K562 (cell line): ENCODE measurements around the gene CLCA2. TPM values are rescaled to one million over a fixed set of nuclear protein-coding genes. Genes with fewer than 3 reads are reported as not detected.

Source experiments
- ATAC-seq: fragments of 200-7000 bp; cut with Tn5 transposase; 3 replicates; pipeline ENCODE4 v1.9.1; 2020; ENCODE audit warnings: moderate library complexity
- BruUV-seq: library from RNA; stranded (reverse); fragments of 400-500 nt; replicated peaks from 2 replicates; lab custom pipeline; 2021; lab: Mats Ljungman, UMichigan
- CTCF ChIA-PET: fragments of 300-600 bp; formaldehyde crosslinking; extraction: SDS; loops from one replicate; lab custom pipeline; 2021; ENCODE audit warnings: low intra/inter-chr PET ratio; lab: Yijun Ruan, JAX
- POLR2A ChIA-PET: fragments of 300-600, 350-650 bp; sonication (Branson Sonifier 250); formaldehyde crosslinking; extraction: SDS; loops from one replicate; lab custom pipeline; 2021; ENCODE audit warnings: antibody characterized with exemption, inconsistent platforms; lab: Yijun Ruan, JAX
- DNase-seq, 4 experiments: peaks; one replicate each; pipeline versions ENCODE4 v3.0.0 to v3.0.0-alpha.2; 2011 to 2018; ENCODE audit warnings: low spot score in 3 of 4, mixed read lengths in 3 of 4; ENCODE audit errors: extremely low read depth in 1 of 4
- FAIRE-seq: peaks from 2 replicates; lab custom pipeline; 2011; peaks lifted over from hg19 to GRCh38; lab: Jason Lieb, UNC
- H2AFZ ChIP-seq: 2 replicates; pipeline ENCODE4 v1.6.0; 2011; ENCODE audit warnings: low read depth, low read length, control low read depth, inconsistent platforms
- H3K27ac ChIP-seq: fragments of 200-600 bp; 3 replicates; pipeline ENCODE4 v1.8.0; 2011; ENCODE audit warnings: low read depth, mild to moderate bottlenecking, control low read depth, inconsistent platforms, low read length, moderate library complexity, mixed read lengths; ENCODE audit errors: extremely low read depth
- H3K27me3 ChIP-seq, 2 experiments: fragments of 300-600 bp in 1 of 2; 2 replicates in 1 of 2; 3 replicates in 1 of 2; pipeline versions ENCODE4 v1.6.0 to v1.8.0; 2011; ENCODE audit warnings: inconsistent platforms in 2 of 2, low read length in 2 of 2, mild to moderate bottlenecking in 1 of 2, mixed read lengths in 1 of 2, moderate library complexity in 1 of 2; ENCODE audit not compliant: control insufficient read depth in 2 of 2, insufficient read depth in 2 of 2
- H3K36me3 ChIP-seq: fragments of 300-600 bp; 3 replicates; pipeline ENCODE4 v1.8.0; 2011; ENCODE audit warnings: mild to moderate bottlenecking, low read length, inconsistent platforms; ENCODE audit not compliant: control insufficient read depth, insufficient read depth
- H3K4me1 ChIP-seq, 2 experiments: fragments of 200-600 bp in 1 of 2; replicated peaks in 1 of 2; 2 replicates in 1 of 2; 3 replicates in 1 of 2; pipeline versions ENCODE4 v1.5.1 to v1.8.0; 2011; ENCODE audit warnings: inconsistent platforms in 2 of 2, low read length in 2 of 2, mild to moderate bottlenecking in 1 of 2, mixed read lengths in 1 of 2, moderate library complexity in 1 of 2; ENCODE audit not compliant: control insufficient read depth in 2 of 2, insufficient read depth in 2 of 2
- H3K4me2 ChIP-seq: 2 replicates; pipeline ENCODE4 v1.6.1; 2011; ENCODE audit warnings: low read length, control low read depth, inconsistent platforms, mixed read lengths; ENCODE audit not compliant: insufficient read depth
- H3K4me3 ChIP-seq: fragments of 200-600 bp; sonication (generic), shearing (Covaris generic); 2 replicates; pipeline ENCODE4 v1.5.1; 2016; ENCODE audit warnings: control low read depth, inconsistent platforms
- H3K79me2 ChIP-seq: fragments of 200-600 bp; 3 replicates; pipeline ENCODE4 v1.8.0; 2011; ENCODE audit warnings: low read length, inconsistent platforms; ENCODE audit not compliant: control insufficient read depth, insufficient read depth
- H3K9ac ChIP-seq, 2 experiments: 2 replicates each; pipeline versions ENCODE4 v1.6.0 to v1.6.1; 2011; ENCODE audit warnings: low read depth in 2 of 2, low read length in 2 of 2, control low read depth in 1 of 2, inconsistent platforms in 1 of 2, mild to moderate bottlenecking in 1 of 2, mixed read lengths in 1 of 2; ENCODE audit not compliant: insufficient read depth in 1 of 2
- H3K9me1 ChIP-seq: one replicate; pipeline ENCODE4 v1.6.0; 2011; ENCODE audit warnings: inconsistent platforms, mild to moderate bottlenecking, low read length, moderate library complexity; ENCODE audit not compliant: control insufficient read depth, insufficient read depth
- H3K9me3 ChIP-seq: replicated peaks from 2 replicates; pipeline ENCODE4 v1.5.1; 2011; ENCODE audit warnings: low read depth, low read length, inconsistent platforms; ENCODE audit not compliant: control insufficient read depth, insufficient read depth
- H4K20me1 ChIP-seq: replicated peaks from 2 replicates; pipeline ENCODE4 v1.6.1; 2011; ENCODE audit warnings: low read length, inconsistent platforms, mixed read lengths; ENCODE audit not compliant: control insufficient read depth, insufficient read depth
- BACH1 ChIP-seq: fragments of 200-800 bp; sonication (Bioruptor generic); IDR thresholded peaks from 2 replicates; pipeline ENCODE4 v1.6.1; 2016; ENCODE audit warnings: missing genetic modification characterization, missing compliant biosample characterization
- BCL6 ChIP-seq: fragments of 250-450 bp; sonication (Bioruptor Pico); IDR thresholded peaks from 2 replicates; pipeline ENCODE4 v1.4.0; 2020
- CEBPG ChIP-seq, 3 experiments: fragments of 200-800 bp in 1 of 3; sonication (Bioruptor generic) in 1 of 3; sonication (generic) in 1 of 3; formaldehyde crosslinking in 1 of 3; IDR thresholded peaks in 2 of 3; conservative IDR thresholded peaks in 1 of 3; 2 replicates each; pipeline versions ENCODE4 v1.6.1 to v1.8.0; 2016 to 2022; ENCODE audit warnings: missing compliant biosample characterization in 2 of 3, missing genetic modification characterization in 2 of 3, mild to moderate bottlenecking in 1 of 3, missing genetic modification reagents in 1 of 3
- ELF2 ChIP-seq: fragments of 250-450 bp; sonication (Bioruptor Pico); IDR thresholded peaks from 2 replicates; pipeline ENCODE4 v1.5.0; 2021; ENCODE audit warnings: mild to moderate bottlenecking
- ESRRB ChIP-seq: fragments of 250-450 bp; sonication (Bioruptor Pico); IDR thresholded peaks from 2 replicates; pipeline ENCODE4 v1.5.0; 2020; ENCODE audit warnings: mild to moderate bottlenecking, moderate library complexity, borderline replicate concordance
- HDAC3 ChIP-seq: fragments of 450-650 bp; IDR thresholded peaks from 2 replicates; pipeline ENCODE4 v1.6.1; 2018; ENCODE audit warnings: borderline replicate concordance, mild to moderate bottlenecking, moderate library complexity; ENCODE audit not compliant: partially characterized antibody
- KAT7 ChIP-seq: sonication (generic); formaldehyde crosslinking; IDR thresholded peaks from 2 replicates; pipeline ENCODE4 v1.8.0; 2022; ENCODE audit warnings: missing genetic modification reagents, mild to moderate bottlenecking, borderline replicate concordance
- MAFF ChIP-seq: IDR thresholded peaks from 2 replicates; pipeline ENCODE4 v1.6.1; 2012; ENCODE audit warnings: low read length, improper control_type of control experiment
- MYBL2 ChIP-seq, 2 experiments: fragments of 450-650 bp in 1 of 2; sonication (generic) in 1 of 2; formaldehyde crosslinking in 1 of 2; IDR thresholded peaks; 2 replicates each; pipeline versions ENCODE4 v1.6.1 to v1.8.1; 2017 to 2022; ENCODE audit warnings: borderline replicate concordance in 1 of 2, inconsistent platforms in 1 of 2, low read depth in 1 of 2, mild to moderate bottlenecking in 1 of 2, missing genetic modification reagents in 1 of 2, moderate library complexity in 1 of 2
- MYC ChIP-seq, 2 experiments: fragments of 250-450 bp in 1 of 2; sonication (Bioruptor Pico) in 1 of 2; IDR thresholded peaks; 2 replicates each; pipeline versions ENCODE4 v1.5.1 to v1.6.1; 2012 to 2021; ENCODE audit warnings: low read depth in 2 of 2, borderline replicate concordance in 1 of 2, improper control_type of control experiment in 1 of 2, low read length in 1 of 2, mild to moderate bottlenecking in 1 of 2, moderate library complexity in 1 of 2
- MYNN ChIP-seq, 2 experiments: sonication (generic); formaldehyde crosslinking in 1 of 2; IDR thresholded peaks; 2 replicates each; pipeline versions ENCODE4 v1.5.0 to v1.6.1; 2016 to 2020; ENCODE audit warnings: antibody characterized with exemption in 1 of 2, missing genetic modification reagents in 1 of 2
- NRF1 ChIP-seq, 2 experiments: fragments of 450-650 bp; IDR thresholded peaks in 1 of 2; conservative IDR thresholded peaks in 1 of 2; 2 replicates each; pipeline ENCODE4 v1.6.1; 2014; ENCODE audit warnings: mild to moderate bottlenecking in 2 of 2
- PYGO2 ChIP-seq: fragments of 450-650 bp; IDR thresholded peaks from 2 replicates; pipeline ENCODE4 v1.6.1; 2016; ENCODE audit warnings: mild to moderate bottlenecking, missing genetic modification characterization, moderate library complexity, missing compliant biosample characterization
- RB1 ChIP-seq: fragments of 450-650 bp; IDR thresholded peaks from 2 replicates; pipeline ENCODE4 v1.6.1; 2017; ENCODE audit warnings: low read depth, mild to moderate bottlenecking
- SIN3A ChIP-seq, 2 experiments: fragments of 150-350 bp in 1 of 2; IDR thresholded peaks; 2 replicates each; pipeline ENCODE4 v1.6.1; 2011 to 2016; ENCODE audit warnings: borderline replicate concordance in 2 of 2, low read depth in 2 of 2, low read length in 2 of 2, mild to moderate bottlenecking in 2 of 2, moderate library complexity in 2 of 2; ENCODE audit not compliant: control insufficient read depth in 1 of 2
- SMARCB1 ChIP-seq: IDR thresholded peaks from 2 replicates; pipeline ENCODE4 v1.6.1; 2011; ENCODE audit warnings: improper control_type of control experiment, low read depth; ENCODE audit not compliant: insufficient read length
- TEAD4 ChIP-seq, 2 experiments: sonication (generic) in 1 of 2; formaldehyde crosslinking in 1 of 2; IDR thresholded peaks; 2 replicates each; pipeline versions ENCODE4 v1.6.1 to v1.8.0; 2012 to 2022; ENCODE audit warnings: borderline replicate concordance in 1 of 2, inconsistent platforms in 1 of 2, low read length in 1 of 2, mild to moderate bottlenecking in 1 of 2, missing genetic modification reagents in 1 of 2
- THAP7 ChIP-seq: fragments of 250-450 bp; sonication (Bioruptor Pico); IDR thresholded peaks from 2 replicates; pipeline ENCODE4 v1.5.0; 2021
- XRCC3 ChIP-seq: fragments of 450-650 bp; IDR thresholded peaks from 2 replicates; pipeline ENCODE4 v1.6.1; 2017; ENCODE audit warnings: mild to moderate bottlenecking, moderate library complexity
- in situ Hi-C: fragments of 300-500 bp; cut with MboI; formaldehyde crosslinking; loops from 4 replicates; pipeline ENCODE4 v1.15.0; 2018; ENCODE audit warnings: inconsistent platforms, mixed read lengths
- intact Hi-C: fragments of 100-400 bp; cut with micrococcal nuclease; formaldehyde crosslinking; loops from 2 replicates; pipeline ENCODE4 v1.14.2; 2022
- polyA plus RNA-seq, 8 experiments: library from polyadenylated mRNA; depleted of rRNA in 4 of 8; stranded (reverse) in 5 of 8; unstranded in 3 of 8; fragments of >200 nt; fragmentation: Nextera tagmentation in 2 of 8; fragmentation: Illumina TruSeq in 1 of 8; extraction: Ambion mirVana in 2 of 8; extraction: Trizol in 1 of 8; gene quantifications; 2 replicates each; pipeline versions ENCODE4 v1.2.1 to v1.2.3, GENCODE V29; 2011 to 2014; ENCODE audit warnings: inconsistent platforms in 1 of 8, missing spikeins in 1 of 8
- total RNA-seq, 7 experiments: library from RNA; depleted of rRNA in 6 of 7; stranded (reverse); fragments of >200 nt in 6 of 7; fragmentation: Illumina TruSeq in 2 of 7; extraction: Trizol in 2 of 7; gene quantifications; 2 replicates each; pipeline versions ENCODE4 v1.2.1 to v1.2.3, GENCODE V29; 2011 to 2021; ENCODE audit warnings: low replicate concordance in 1 of 7

Gene CLCA2
- total and polyA plus RNA-seq, 9 of the 15 experiments (the other 6 are each of a cell fraction or from before 2014, with no cell fraction given) = 0.03 TPM; not detected in 8

DNA sequence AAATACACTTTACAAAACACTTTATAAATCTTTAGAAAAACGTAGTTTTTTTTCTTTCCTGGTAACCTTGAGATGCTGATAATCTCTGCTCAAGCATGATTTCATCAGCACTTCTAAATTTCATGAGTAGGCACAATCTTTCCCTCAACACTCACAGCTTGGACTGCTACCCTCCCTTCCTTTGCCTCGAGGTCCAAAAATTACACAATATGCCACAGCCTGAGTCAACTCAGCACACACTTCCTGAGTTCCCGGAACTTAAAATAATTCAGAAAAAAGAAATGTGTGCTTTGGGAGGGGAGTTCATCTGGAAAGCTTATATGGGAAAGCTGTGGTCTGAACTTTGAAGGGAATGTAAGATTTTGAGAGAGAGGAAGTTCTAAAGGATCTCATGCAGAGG, 5.9 kb downstream of the CLCA2 start (continued):
- TF ChIP-seq CEBPG (CRISPR knock-in tag; IDR thresholded peaks at IDR 0.05) (peak; percentile 46), CEBPG (tag; conservative IDR thresholded peaks at IDR 0.05 in 1 of 2, IDR thresholded peaks at IDR 0.05 in 1 of 2) (peak; percentile 88 to 94), HDAC3 (no peak), MAFF (peak; percentile 31; the same call in 1 of the 2 replicates)
- TF ChIP-seq, all 486 proteins: peak for 31

DNA sequence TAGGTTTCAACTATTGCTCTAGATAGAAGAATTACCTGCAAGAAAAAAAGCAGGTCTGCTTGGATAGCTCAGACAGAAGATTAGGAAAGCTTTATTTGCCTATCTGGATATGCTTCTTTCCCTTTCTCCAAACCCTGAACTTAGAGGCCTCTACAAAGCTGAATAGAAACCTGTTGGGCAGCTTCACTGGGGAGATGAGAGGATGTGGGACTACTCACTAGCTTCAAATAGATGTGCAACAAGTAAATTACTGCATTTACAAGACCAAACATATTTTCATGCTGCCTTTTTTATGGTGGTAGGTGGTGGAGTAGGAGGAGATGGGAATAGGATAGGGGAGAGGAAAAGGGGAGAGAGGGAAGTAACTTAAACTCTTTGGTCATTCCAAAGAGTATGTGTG, 6.4 kb downstream of the CLCA2 start:
- Histone ChIP-seq H3K9ac (no peak overlapping the region), H3K36me3 (no peaks in the 10 kb centered on the region), H3K9me3 (no peaks in the 10 kb centered on the region), H3K27ac (peak overlapping the region; percentile 28; the same call in 1 of the 3 replicates), H2AFZ (peak overlapping the region; percentile 25; the same call in 1 of the 2 replicates), H3K4me3 (no peak overlapping the region), H3K9me1 (no peaks in the 10 kb centered on the region), H3K4me2 (no peak overlapping the region), H3K27me3 (no peaks in the 10 kb centered on the region; a peak in 1 of 5 replicates), H3K79me2 (no peaks in the 10 kb centered on the region), H3K4me1 (no peaks in the 10 kb centered on the region; a peak in 1 of 5 replicates), H4K20me1 (no peaks in the 10 kb centered on the region)
- DNase-seq (no peak), ATAC-seq (no peak; the same call in 2 of the 3 replicates), FAIRE-seq (peak; percentile 11)
- BruUV-seq = no TSS peak
- in situ Hi-C loops = no loop called here
- ChIA-PET CTCF (no interaction called here), POLR2A (interaction anchor here (1.0 to 1.5 kb wide), 4 partner anchors 9 to 31 kb away, joined by 3 to 4 read pairs (median 3); no protein-coding TSS in a partner anchor)
- intact Hi-C loops = no loop called here
- TF ChIP-seq NRF1 (conservative IDR thresholded peaks at IDR 0.05 in 1 of 2, IDR thresholded peaks at IDR 0.05 in 1 of 2) (no peak), TEAD4 (IDR thresholded peaks at IDR 0.05; ENCODE audit: low read length) (no peak), TEAD4 (CRISPR knock-in tag; IDR thresholded peaks at IDR 0.05; ENCODE audit: borderline replicate concordance) (no peak), ELF2 (CRISPR knock-in tag) (no peak), MYC (IDR thresholded peaks at IDR 0.05; ENCODE audit: low read depth, low read length) (no peak), MYC (CRISPR knock-in tag; IDR thresholded peaks at IDR 0.05; ENCODE audit: borderline replicate concordance, low read depth) (no peak), ESRRB (CRISPR knock-in tag) (no peak), SIN3A (IDR thresholded peaks at IDR 0.05; ENCODE audit: borderline replicate concordance in 2 of 2, control insufficient read depth in 1 of 2, low read depth in 2 of 2, low read length in 2 of 2) (no peak), BACH1 (tag) (no peak), MYBL2 (IDR thresholded peaks at IDR 0.05; ENCODE audit: low read depth) (no peak), MYBL2 (CRISPR knock-in tag; IDR thresholded peaks at IDR 0.05; ENCODE audit: borderline replicate concordance) (no peak), RB1 (no peak), BCL6 (no peak), SMARCB1 (no peak), XRCC3 (no peak), MYNN (IDR thresholded peaks at IDR 0.05) (no peak), MYNN (CRISPR knock-in tag; IDR thresholded peaks at IDR 0.05) (no peak), PYGO2 (tag) (no peak), THAP7 (CRISPR knock-in tag) (no peak), KAT7 (CRISPR knock-in tag) (no peak)
